Suppressor macrophage treated with lipopolysaccharide for 4 hours (primary cell): Measurements from ENCODE around the gene KLF1.

Experiments
- DNase-seq: peaks from one replicate; pipeline ENCODE4 v3.0.0-alpha.2; 2020

The KLF1 gene

DNA sequence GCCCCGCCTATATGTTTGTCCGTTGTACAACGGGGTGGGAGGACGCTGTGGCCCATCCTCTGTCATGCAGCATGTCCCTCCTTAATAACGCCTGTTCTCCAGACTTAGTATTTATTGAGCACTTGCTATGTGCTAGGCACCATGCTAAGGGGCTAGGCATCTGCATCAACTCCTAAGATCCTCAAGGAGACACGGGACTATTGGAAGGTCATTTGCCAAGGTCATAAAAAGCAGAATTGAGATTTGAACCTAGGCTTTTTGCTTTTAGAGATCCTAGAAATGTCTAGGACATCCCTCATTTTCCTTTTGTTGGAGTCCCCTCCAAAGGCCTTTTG, 50.5 kb downstream of the KLF1 start:
- no peak for DNase-seq

- DNase-seq = no peak
These were observed 51.8 kb downstream of the KLF1 start for GRCh38 chr19:12834976-12835757.

DNA sequence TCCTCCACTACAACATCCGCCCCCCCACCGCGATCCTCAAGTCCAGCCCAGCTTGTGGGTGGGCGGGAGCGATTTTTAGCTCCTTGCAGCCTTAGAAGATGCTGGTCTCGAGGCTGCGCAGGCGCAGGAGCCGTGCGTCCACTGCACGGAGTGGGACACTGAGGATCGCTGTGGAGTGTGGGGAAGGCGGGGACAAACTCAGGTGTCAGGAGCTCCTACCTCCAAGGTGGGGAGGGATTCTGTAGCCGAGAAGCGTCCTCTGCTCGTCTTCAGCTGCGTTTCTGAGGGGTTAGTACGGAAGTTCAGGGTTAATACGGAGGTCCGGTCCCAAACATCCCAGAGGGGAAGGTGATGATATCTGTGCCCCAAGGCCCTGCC, 52.4 kb downstream of the KLF1 start, which contains the start of gene RTBDN:
TSS of gene RTBDN (minus strand) at position 14 of the 378 bp plus-strand sequence. CDS start 4,600 bp downstream, outside the sequence.
- no peak for DNase-seq
